Breast epithelium (tissue), 4 donors: ENCODE measurements around the gene CENPW. TPM values are rescaled to one million over a fixed set of nuclear protein-coding genes. Genes with fewer than 3 reads are reported as not detected.

ENCODE experiments used
- DNase-seq, 2 donors: peaks; one replicate each; pipeline ENCODE4 v3.0.0-alpha.2; 2019; ENCODE audit warnings: low spot score in 2 of 2
- H3K27ac ChIP-seq, 2 donors: fragments of 200-600 bp; sonication (generic) in 1 of 2; one replicate each; pipeline ENCODE4 v1.5.1; 2016 to 2019; ENCODE audit warnings: mild to moderate bottlenecking in 1 of 2
- H3K27me3 ChIP-seq, 2 donors: fragments of 200-600 bp; sonication (generic) in 1 of 2; one replicate each; pipeline versions ENCODE4 v1.5.1 to v1.6.0; 2017 to 2019; ENCODE audit warnings: control low read depth in 1 of 2, mild to moderate bottlenecking in 1 of 2
- H3K36me3 ChIP-seq: fragments of 200-600 bp; one replicate; pipeline ENCODE4 v1.5.1; 2019
- H3K4me1 ChIP-seq, 2 donors: fragments of 200-600 bp; sonication (generic); one replicate each; pipeline ENCODE4 v1.5.1; 2016 to 2019; ENCODE audit warnings: control low read depth in 1 of 2
- H3K4me3 ChIP-seq, 3 donors: fragments of 200-600 bp; sonication (generic); 1 replicate in 2 of 3; 2 replicates in 1 of 3; pipeline ENCODE4 v1.5.1; 2016 to 2019; ENCODE audit warnings: mild to moderate bottlenecking in 3 of 3, moderate library complexity in 2 of 3
- H3K9me3 ChIP-seq, 2 donors: fragments of 200-600 bp; sonication (generic) in 1 of 2; one replicate each; pipeline ENCODE4 v1.5.1; 2016 to 2019; ENCODE audit warnings: control low read depth in 1 of 2
- POLR2A ChIP-seq: fragments of 450-650 bp; IDR thresholded peaks from one replicate; pipeline ENCODE4 v1.6.1; 2016; ENCODE audit warnings: antibody characterized with exemption, mild to moderate bottlenecking, moderate library complexity
- POLR2AphosphoS5 ChIP-seq, 3 donors: sonication (generic); formaldehyde crosslinking; IDR thresholded peaks; one replicate each; pipeline ENCODE4 v1.6.1; 2017; ENCODE audit warnings: antibody characterized with exemption in 3 of 3
- intact Hi-C: fragments of 100-400 bp; cut with DNase I; formaldehyde crosslinking; loops from one replicate; pipeline ENCODE4 v1.15.1; 2023; ENCODE audit warnings: low total_unique reads
- total RNA-seq, 3 donors: library from RNA; depleted of rRNA; stranded (reverse); fragments of >200 nt; gene quantifications; one replicate each; pipeline ENCODE4 v1.1.0, GENCODE V29; 2016
- TF ChIP-seq, protein P1 (sequence below), 3 donors: fragments of 450-650 bp; IDR thresholded peaks; one replicate each; pipeline ENCODE4 v1.5.1; 2016 to 2017; ENCODE audit warnings: antibody characterized with exemption in 3 of 3, mild to moderate bottlenecking in 3 of 3, moderate library complexity in 3 of 3

CENPW gene
- total RNA-seq = 1 to 10 TPM in 2 of 3 donors, not detected in 1; 3.3 to 3.8 TPM

DNA sequence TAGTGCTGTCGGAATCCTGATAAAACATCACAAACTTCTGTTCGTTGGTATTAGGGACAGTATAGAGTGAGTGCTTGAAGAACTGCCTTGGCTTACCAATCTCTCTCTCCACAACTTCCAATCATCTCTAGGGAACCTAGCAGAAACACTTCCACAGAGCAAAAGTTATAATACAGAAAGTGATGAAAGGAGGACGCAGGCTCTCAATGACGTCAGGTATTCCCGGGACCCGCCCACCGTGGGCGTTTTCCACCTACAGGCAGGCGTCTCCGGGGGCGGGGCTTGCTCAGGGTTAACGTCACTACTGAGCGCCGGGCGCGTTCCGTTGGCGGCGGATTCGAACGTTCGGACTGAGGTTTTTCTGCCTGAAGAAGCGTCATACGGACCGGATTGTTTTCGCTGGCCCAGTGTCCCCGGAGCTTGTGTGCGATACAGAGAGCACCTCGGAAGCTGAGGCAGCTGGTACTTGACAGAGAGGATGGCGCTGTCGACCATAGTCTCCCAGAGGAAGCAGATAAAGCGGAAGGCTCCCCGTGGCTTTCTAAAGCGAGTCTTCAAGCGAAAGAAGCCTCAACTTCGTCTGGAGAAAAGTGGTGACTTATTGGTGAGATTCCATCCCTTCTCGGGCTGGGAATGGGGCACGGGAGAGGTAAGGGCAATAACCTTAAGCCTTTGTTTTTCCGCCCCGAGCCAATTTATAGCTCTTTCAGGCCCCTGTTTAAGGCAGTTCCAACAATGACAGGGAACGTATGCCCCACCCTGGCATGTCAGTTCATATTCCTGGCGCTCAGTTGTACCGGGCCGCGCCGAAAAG lies at the start of gene CENPW:
TSS of gene CENPW (plus strand) at position 320 of the 814 bp plus-strand sequence. CDS start at position 479, 159 bp downstream.
- peak; percentile 87 to 90 for DNase-seq
- peak within 1 kb of the TSS; percentile 55 to 57 for H3K27ac ChIP-seq

DNA sequence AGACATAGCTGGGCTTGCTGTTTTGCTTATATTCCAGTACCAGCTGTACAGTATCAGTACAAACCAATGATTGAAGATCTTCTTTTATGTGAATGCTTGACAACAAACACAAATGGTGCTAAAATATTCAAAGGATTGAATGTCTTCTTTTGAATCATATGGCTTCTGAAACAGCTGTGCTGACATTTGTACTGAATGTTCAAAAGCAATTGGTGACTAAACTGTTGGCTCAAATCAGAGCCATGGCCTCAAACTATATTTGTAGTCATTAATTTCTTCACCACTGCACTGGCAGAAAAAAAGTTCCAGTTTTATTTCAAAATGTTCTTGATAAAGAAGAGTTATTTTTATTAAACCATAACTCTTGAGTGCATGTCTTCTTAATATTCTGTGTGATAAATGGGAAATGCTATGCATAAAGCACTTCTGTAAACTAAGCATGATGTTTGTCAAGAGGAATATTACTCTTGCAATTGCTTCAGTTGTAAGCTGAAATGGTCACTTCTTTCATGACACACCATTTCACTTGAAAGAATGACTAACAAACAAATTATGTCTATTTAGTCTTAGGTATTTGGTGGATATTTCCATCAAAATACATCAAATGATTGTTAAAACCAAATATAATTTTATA lies 45.9 kb upstream of the CENPW start:
- Histone ChIP-seq H3K4me1 (no peaks in the 10 kb centered on the region), H3K4me3 (no peak overlapping the region), H3K27me3 (no peaks in the 10 kb centered on the region), H3K27ac (no peak overlapping the region), H3K9me3 (no peaks in the 10 kb centered on the region), H3K36me3 (no peaks in the 10 kb centered on the region)
- intact Hi-C loops = no loop called here
- DNase-seq = no peak
- TF ChIP-seq, protein P1, sequence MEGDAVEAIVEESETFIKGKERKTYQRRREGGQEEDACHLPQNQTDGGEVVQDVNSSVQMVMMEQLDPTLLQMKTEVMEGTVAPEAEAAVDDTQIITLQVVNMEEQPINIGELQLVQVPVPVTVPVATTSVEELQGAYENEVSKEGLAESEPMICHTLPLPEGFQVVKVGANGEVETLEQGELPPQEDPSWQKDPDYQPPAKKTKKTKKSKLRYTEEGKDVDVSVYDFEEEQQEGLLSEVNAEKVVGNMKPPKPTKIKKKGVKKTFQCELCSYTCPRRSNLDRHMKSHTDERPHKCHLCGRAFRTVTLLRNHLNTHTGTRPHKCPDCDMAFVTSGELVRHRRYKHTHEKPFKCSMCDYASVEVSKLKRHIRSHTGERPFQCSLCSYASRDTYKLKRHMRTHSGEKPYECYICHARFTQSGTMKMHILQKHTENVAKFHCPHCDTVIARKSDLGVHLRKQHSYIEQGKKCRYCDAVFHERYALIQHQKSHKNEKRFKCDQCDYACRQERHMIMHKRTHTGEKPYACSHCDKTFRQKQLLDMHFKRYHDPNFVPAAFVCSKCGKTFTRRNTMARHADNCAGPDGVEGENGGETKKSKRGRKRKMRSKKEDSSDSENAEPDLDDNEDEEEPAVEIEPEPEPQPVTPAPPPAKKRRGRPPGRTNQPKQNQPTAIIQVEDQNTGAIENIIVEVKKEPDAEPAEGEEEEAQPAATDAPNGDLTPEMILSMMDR (IDR thresholded peaks at IDR 0.05) = no peak
- no peak for TF ChIP-seq POLR2A
- TF ChIP-seq POLR2AphosphoS5 (IDR thresholded peaks at IDR 0.05) = no peak

More for the DNA sequence above, at the start of gene CENPW:
- no peaks in the 10 kb centered on the region for H3K36me3 ChIP-seq
- peaks cover 0 to 9% of the 10 kb centered on the region in 2 donors for H3K4me1 ChIP-seq
- TF ChIP-seq POLR2AphosphoS5 (IDR thresholded peaks at IDR 0.05) (peak; percentile 22 to 75 (median 74)), POLR2A (no peak)
- H3K4me3 ChIP-seq = peak within 1 kb of the TSS; percentile 71 to 91 (median 74)
- H3K27me3 ChIP-seq = no peaks in the 10 kb centered on the region
- no peaks in the 10 kb centered on the region for H3K9me3 ChIP-seq
- intact Hi-C loops = no loop called here

DNA sequence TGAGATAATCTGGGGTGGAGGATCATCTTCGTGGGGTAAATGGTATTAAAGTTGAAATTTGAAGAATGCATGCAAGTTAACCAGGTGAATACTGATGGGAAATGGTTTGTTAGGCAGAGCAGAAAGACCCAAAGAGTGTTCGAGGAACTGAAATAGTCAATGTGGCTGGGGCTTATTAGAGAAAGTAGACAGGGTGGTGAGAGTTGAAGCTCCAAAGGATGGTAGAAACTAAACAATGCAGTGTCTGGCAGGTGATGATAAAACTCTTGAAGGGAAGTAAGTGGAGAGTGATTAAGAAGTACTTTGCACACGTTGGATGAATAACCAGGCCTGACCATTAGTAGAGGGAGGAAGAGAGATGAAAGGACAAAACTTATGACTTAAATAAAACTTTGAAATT lies 39.8 kb upstream of the CENPW start:
- no peaks in the 10 kb centered on the region for H3K27me3 ChIP-seq

DNA sequence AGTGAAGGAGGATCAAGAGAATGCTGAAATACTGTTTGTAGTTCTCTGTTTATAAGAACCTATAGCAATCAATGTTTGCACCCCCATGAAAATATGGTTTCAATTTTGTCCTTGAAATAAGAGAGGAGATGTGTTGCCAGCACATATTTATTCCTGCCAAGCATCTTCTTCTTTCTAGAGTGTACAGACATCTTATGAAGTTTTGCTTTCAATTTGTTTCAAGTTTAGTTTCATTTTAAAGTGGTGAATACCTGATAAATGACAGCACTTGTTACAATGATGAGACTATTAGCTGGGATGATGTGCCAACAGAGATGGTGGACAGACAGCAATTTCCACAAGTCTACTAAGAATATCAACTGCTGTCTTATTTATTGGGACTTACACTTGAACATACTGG lies 39.2 kb upstream of the CENPW start:
- no peak for DNase-seq
- H3K4me1 ChIP-seq = no peaks in the 10 kb centered on the region
- TF ChIP-seq, protein P1 (IDR thresholded peaks at IDR 0.05) = no peak
- TF ChIP-seq POLR2AphosphoS5 (IDR thresholded peaks at IDR 0.05) (no peak), POLR2A (no peak)
- H3K27ac ChIP-seq = no peak overlapping the region
- no peak overlapping the region for H3K4me3 ChIP-seq
- H3K27me3 ChIP-seq = no peaks in the 10 kb centered on the region
- H3K9me3 ChIP-seq = no peaks in the 10 kb centered on the region
- intact Hi-C loops = no loop called here
- H3K36me3 ChIP-seq = no peaks in the 10 kb centered on the region

More for the DNA sequence above, 39.8 kb upstream of the CENPW start:
- H3K4me3 ChIP-seq = no peak overlapping the region
- H3K9me3 ChIP-seq = no peaks in the 10 kb centered on the region
- TF ChIP-seq POLR2AphosphoS5 (IDR thresholded peaks at IDR 0.05) (no peak), POLR2A (no peak)
- TF ChIP-seq, protein P1 (IDR thresholded peaks at IDR 0.05) = no peak
- no peaks in the 10 kb centered on the region for H3K4me1 ChIP-seq
- intact Hi-C loops = no loop called here
- no peak overlapping the region for H3K27ac ChIP-seq
- H3K36me3 ChIP-seq = no peaks in the 10 kb centered on the region
- DNase-seq = no peak

DNA sequence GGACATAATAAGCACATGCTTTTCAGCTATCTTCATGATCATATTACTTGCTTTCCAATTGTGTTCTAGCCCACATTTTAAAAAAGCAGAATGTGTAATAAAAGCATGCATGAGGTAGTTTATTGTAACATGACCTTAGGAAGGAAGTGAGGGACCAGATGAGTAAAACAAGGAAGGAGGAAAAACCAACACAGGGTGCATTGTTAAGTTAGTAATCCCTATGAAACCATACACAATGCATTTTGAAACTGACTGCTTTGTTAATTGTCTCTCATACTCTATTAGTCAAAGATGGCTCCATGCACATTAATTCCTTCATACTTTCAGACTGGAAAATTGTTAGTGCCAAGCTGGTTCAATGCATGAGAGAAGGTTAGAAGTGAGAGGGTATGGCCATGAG lies 37.7 kb upstream of the CENPW start:
- Histone ChIP-seq H3K36me3 (no peaks in the 10 kb centered on the region), H3K4me1 (no peaks in the 10 kb centered on the region), H3K4me3 (no peak overlapping the region), H3K27me3 (no peaks in the 10 kb centered on the region), H3K9me3 (no peaks in the 10 kb centered on the region), H3K27ac (peak overlapping the region in 1 of 2 donors; percentile 48)
- DNase-seq = no peak
- TF ChIP-seq POLR2AphosphoS5 (IDR thresholded peaks at IDR 0.05) (no peak), POLR2A (no peak)
- TF ChIP-seq, protein P1 (IDR thresholded peaks at IDR 0.05) = no peak
- intact Hi-C loops = no loop called here
